ENCODE measurements around the gene BHLHA9. TPM values are rescaled to one million over a fixed set of nuclear protein-coding genes. Genes with fewer than 3 reads are reported as not detected.

The BHLHA9 gene
- total RNA-seq, 2 experiments from 2014 or later = not detected

DNA sequence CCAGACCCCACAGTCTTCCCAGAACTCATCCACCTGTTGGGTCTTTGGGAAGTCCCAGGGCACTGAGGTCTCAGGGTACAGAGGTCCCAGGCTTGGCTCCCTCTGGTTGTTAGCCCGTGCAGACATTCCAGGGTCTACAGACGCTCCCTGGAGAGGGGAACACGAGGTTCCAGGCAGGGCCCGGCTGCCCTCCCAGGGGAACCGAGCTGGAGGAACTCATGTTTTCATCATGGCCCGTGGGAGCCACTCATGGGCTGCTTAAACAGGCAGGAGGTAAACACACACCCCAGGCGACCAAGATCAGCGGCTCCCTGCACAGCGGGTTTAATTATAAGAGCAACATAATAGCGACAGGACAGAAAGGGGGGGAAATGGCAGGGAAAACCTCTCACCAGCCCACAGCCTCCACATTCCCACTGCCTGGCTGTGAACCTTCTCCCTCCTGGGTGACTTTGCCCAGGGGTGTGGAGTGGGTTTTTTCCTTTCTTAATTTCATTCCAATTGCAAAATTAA, 45.7 kb downstream of the BHLHA9 start:
- Mint-ChIP-seq H3K27me3 (peaks cover 17% of the 10 kb centered on the region), H3K27ac (no peak overlapping the region), H3K9me3 (no peaks in the 10 kb centered on the region), H3K36me3 (no peaks in the 10 kb centered on the region), H3K4me3 (no peak overlapping the region), H3K4me1 (no peaks in the 10 kb centered on the region)
- DNase-seq (no peak), ATAC-seq (ENCODE audit: low read depth) (no peak)
- POLR2A ChIA-PET = no interaction called here

Other genes starting within 250 kb of the BHLHA9 start
- gene ABR, start 90.5 kb upstream of the BHLHA9 start, total RNA-seq = 100 to 1,000 TPM; 156 to 158 TPM
- under 1 TPM; 0.51 to 0.58 TPM for gene TRARG1, start 9.2 kb downstream of the BHLHA9 start, total RNA-seq
- gene YWHAE, start 129.8 kb downstream of the BHLHA9 start, total RNA-seq = 100 to 1,000 TPM; 272 to 287 TPM
- gene CRK, start 185.8 kb downstream of the BHLHA9 start, total RNA-seq = 10 to 100 TPM; 19.5 to 21.9 TPM
- gene MYO1C, start 222.2 kb downstream of the BHLHA9 start, total RNA-seq = 10 to 100 TPM; 28.6 to 34.1 TPM
- 10 to 100 TPM; 56.7 to 58.7 TPM for gene INPP5K, start 246.2 kb downstream of the BHLHA9 start, total RNA-seq

Data from activated naive CD8-positive, alpha-beta T cell treated with anti-CD3 and anti-CD28 coated beads, Interleukin-2, amount 10 ng/mL, durations not matched to agents 7 days and 5 days (primary cell).